Neural crest cell (in vitro differentiated cells): ENCODE measurements around the gene POU4F1. TPM values are rescaled to one million over a fixed set of nuclear protein-coding genes. Genes with fewer than 3 reads are reported as not detected.

Experiments used
- DNase-seq: peaks from one replicate; pipeline ENCODE4 v3.0.0; 2021; ENCODE audit warnings: low read depth, mixed read lengths, low spot score
- H3K27ac Mint-ChIP-seq: one replicate; pipeline ENCODE4 v1.8.0; 2021; ENCODE audit warnings: mild to moderate bottlenecking, mixed read lengths; ENCODE audit not compliant: unreplicated experiment
- H3K27me3 Mint-ChIP-seq: 2 replicates; pipeline ENCODE4 v1.8.0; 2021; ENCODE audit warnings: low read depth, mild to moderate bottlenecking, mixed read lengths
- H3K36me3 Mint-ChIP-seq: 2 replicates; pipeline ENCODE4 v1.8.0; 2021; ENCODE audit warnings: low read depth, mild to moderate bottlenecking, mixed read lengths
- H3K4me1 Mint-ChIP-seq: 2 replicates; pipeline ENCODE4 v1.8.0; 2021; ENCODE audit warnings: mixed read lengths
- H3K4me3 Mint-ChIP-seq: one replicate; pipeline ENCODE4 v1.8.0; 2021; ENCODE audit warnings: mild to moderate bottlenecking, mixed read lengths
- H3K9me3 Mint-ChIP-seq: 2 replicates; pipeline ENCODE4 v1.8.0; 2021; ENCODE audit warnings: mixed read lengths
- CTCF ChIP-seq: fragments of 200-600 bp; sonication (generic); conservative IDR thresholded peaks from 2 replicates; pipeline ENCODE4 v1.5.0; 2021; ENCODE audit warnings: antibody characterized with exemption, mild to moderate bottlenecking
- total RNA-seq: library from RNA; stranded (reverse); gene quantifications from 2 replicates; pipeline ENCODE4 v1.2.1, GENCODE V29; 2021

POU4F1 gene
- total RNA-seq, 1 donor from 2014 or later, result 0.19 TPM

GRCh38 chr13:78586706-78587105 is 16.6 kb downstream of the POU4F1 start:
- H3K4me3 Mint-ChIP-seq, result peak overlapping the region; percentile 45
- no peaks in the 10 kb centered on the region for H3K36me3 Mint-ChIP-seq
- peak; percentile 51 for TF ChIP-seq CTCF
- H3K4me1 Mint-ChIP-seq, result peaks cover 3% of the 10 kb centered on the region
- no peaks in the 10 kb centered on the region for H3K9me3 Mint-ChIP-seq
- DNase-seq, result no peak
- peaks cover 93% of the 10 kb centered on the region for H3K27me3 Mint-ChIP-seq
- no peak overlapping the region for H3K27ac Mint-ChIP-seq

GRCh38 chr13:78576261-78576660 is 27.1 kb downstream of the POU4F1 start:
- TF ChIP-seq CTCF, result no peak
- no peak overlapping the region for H3K27ac Mint-ChIP-seq
- peaks cover 36% of the 10 kb centered on the region for H3K27me3 Mint-ChIP-seq
- H3K36me3 Mint-ChIP-seq, result no peaks in the 10 kb centered on the region
- no peaks in the 10 kb centered on the region for H3K4me1 Mint-ChIP-seq
- DNase-seq, result no peak
- no peak overlapping the region for H3K4me3 Mint-ChIP-seq
- H3K9me3 Mint-ChIP-seq, result no peaks in the 10 kb centered on the region

- no peak for TF ChIP-seq CTCF
- Mint-ChIP-seq H3K9me3 (no peaks in the 10 kb centered on the region), H3K4me3 (no peak overlapping the region), H3K36me3 (no peaks in the 10 kb centered on the region), H3K27me3 (peaks cover 20% of the 10 kb centered on the region), H3K4me1 (no peaks in the 10 kb centered on the region), H3K27ac (no peak overlapping the region)
- DNase-seq, result no peak
These were observed 30.9 kb downstream of the POU4F1 start for GRCh38 chr13:78572459-78572858.

GRCh38 chr13:78569029-78569428 is 34.3 kb downstream of the POU4F1 start:
- no peak overlapping the region for H3K27ac Mint-ChIP-seq
- H3K36me3 Mint-ChIP-seq, result no peaks in the 10 kb centered on the region
- no peak overlapping the region for H3K4me3 Mint-ChIP-seq
- no peak for TF ChIP-seq CTCF
- H3K9me3 Mint-ChIP-seq, result no peaks in the 10 kb centered on the region
- H3K4me1 Mint-ChIP-seq, result no peaks in the 10 kb centered on the region
- DNase-seq, result no peak
- H3K27me3 Mint-ChIP-seq, result peaks cover 25% of the 10 kb centered on the region

GRCh38 chr13:78566631-78567030 is 36.7 kb downstream of the POU4F1 start:
- H3K4me3 Mint-ChIP-seq, result no peak overlapping the region
- H3K36me3 Mint-ChIP-seq, result no peaks in the 10 kb centered on the region
- peaks cover 33% of the 10 kb centered on the region for H3K27me3 Mint-ChIP-seq
- no peak overlapping the region for H3K27ac Mint-ChIP-seq
- no peak for DNase-seq
- H3K4me1 Mint-ChIP-seq, result no peaks in the 10 kb centered on the region
- H3K9me3 Mint-ChIP-seq, result no peaks in the 10 kb centered on the region
- no peak for TF ChIP-seq CTCF
